ENCODE data around the gene RAD52. TPM values are rescaled to one million over a fixed set of nuclear protein-coding genes. Genes with fewer than 3 reads are reported as not detected.

Gene RAD52
- total RNA-seq, 2 donors from 2014 or later = 16.7 to 30.5 TPM

GRCh38 chr12:865614-866013 is 83.9 kb downstream of the RAD52 start:
- no peaks in the 10 kb centered on the region for H3K27me3 ChIP-seq (replicated peaks; ENCODE audit: insufficient read depth)
- TF ChIP-seq POLR2A (IDR thresholded peaks at IDR 0.05) (no peak), POLR2AphosphoS5 (IDR thresholded peaks at IDR 0.05) (no peak), CTCF (IDR thresholded peaks at IDR 0.05) (no peak)
- no peaks in the 10 kb centered on the region for H3K4me1 ChIP-seq (replicated peaks)
- H3K27ac ChIP-seq = no peak overlapping the region
- H3K4me3 ChIP-seq = no peak overlapping the region
- intact Hi-C loops (cut with DNase I) = no loop called here
- WGBS = 43% methylated on average over 1 of the region's 1 CpG
- H3K36me3 ChIP-seq = no peaks in the 10 kb centered on the region
- DNase-seq (ENCODE audit: low spot score) = no peak
- no peaks in the 10 kb centered on the region for H3K9me3 ChIP-seq

DNA sequence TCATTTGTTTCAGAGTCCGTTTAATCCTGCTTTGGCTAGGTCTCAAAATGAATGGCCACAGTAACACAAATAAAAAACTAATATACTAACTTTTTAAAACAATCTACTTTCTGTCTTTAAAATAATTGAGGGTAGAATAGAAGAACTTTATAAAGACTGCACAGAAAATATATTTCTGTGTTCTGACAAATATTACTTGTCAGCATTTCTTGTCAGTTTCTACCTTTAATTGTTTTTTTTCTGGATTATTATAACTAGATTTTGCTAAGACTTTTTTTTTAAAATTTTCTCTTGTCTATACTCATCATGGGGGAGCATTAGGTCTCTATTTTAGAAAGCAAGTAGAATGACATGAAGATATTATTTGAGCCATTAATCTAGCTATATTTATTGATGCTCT is 86.2 kb downstream of the RAD52 start:
- intact Hi-C loops (cut with DNase I) = no loop called here
- Histone ChIP-seq H3K9me3 (no peaks in the 10 kb centered on the region), H3K36me3 (no peaks in the 10 kb centered on the region), H3K4me3 (no peak overlapping the region), H3K4me1 (replicated peaks) (no peaks in the 10 kb centered on the region), H3K27me3 (replicated peaks; ENCODE audit: insufficient read depth) (no peaks in the 10 kb centered on the region), H3K27ac (no peak overlapping the region)
- TF ChIP-seq POLR2AphosphoS5 (IDR thresholded peaks at IDR 0.05) (no peak), POLR2A (IDR thresholded peaks at IDR 0.05) (no peak)
- WGBS = 77% methylated on average over 1 of the region's 1 CpG
- DNase-seq (ENCODE audit: low spot score) = no peak

DNA sequence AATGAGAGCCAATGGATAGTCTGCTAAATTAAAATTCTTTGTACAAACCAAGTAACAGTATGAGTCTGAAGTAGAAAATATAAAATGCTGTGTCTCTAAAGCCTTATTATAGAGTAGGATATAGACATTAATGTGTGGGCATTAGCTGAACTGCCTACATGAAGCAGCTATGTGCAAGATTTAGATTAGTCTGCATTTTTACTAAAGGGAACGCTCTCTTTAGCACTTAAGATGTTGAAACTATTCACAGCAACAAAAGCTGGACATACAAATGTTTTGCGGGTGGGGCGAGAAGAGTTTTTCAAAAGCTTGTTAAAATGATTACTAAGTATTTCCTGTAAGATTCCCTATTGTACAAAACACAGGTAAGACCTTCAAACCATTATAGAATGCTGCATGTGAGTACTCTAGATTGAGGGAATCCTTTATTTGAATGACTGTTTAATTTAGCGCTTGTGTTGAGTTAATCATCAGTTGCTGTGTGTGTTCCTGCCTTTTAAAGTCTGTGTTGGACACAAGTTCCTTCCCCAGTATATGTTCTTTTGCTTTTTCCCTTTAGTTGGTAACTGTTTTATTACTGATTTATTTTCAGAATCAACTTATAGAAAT is 87.1 kb downstream of the RAD52 start:
- Histone ChIP-seq H3K27ac (no peak overlapping the region), H3K36me3 (no peaks in the 10 kb centered on the region), H3K27me3 (replicated peaks; ENCODE audit: insufficient read depth) (no peaks in the 10 kb centered on the region), H3K9me3 (no peaks in the 10 kb centered on the region), H3K4me1 (replicated peaks) (no peaks in the 10 kb centered on the region), H3K4me3 (no peak overlapping the region)
- TF ChIP-seq CTCF (IDR thresholded peaks at IDR 0.05) = no peak
- no peak for TF ChIP-seq POLR2A (IDR thresholded peaks at IDR 0.05)
- TF ChIP-seq POLR2AphosphoS5 (IDR thresholded peaks at IDR 0.05) = no peak
- WGBS = 83% methylated on average over 4 of the region's 4 CpGs
- DNase-seq (ENCODE audit: low spot score) = no peak
- intact Hi-C loops (cut with DNase I) = no loop called here

Other genes starting within 250 kb of the RAD52 start
- 100 to 1,000 TPM in 1 of 2 donors, 10 to 100 TPM in 1; 82.7 to 223 TPM for gene WNK1, start 197.1 kb downstream of the RAD52 start, total RNA-seq
- 10 to 100 TPM; 18.9 to 72.9 TPM for gene ERC1, start 41.5 kb upstream of the RAD52 start, total RNA-seq

Measured in prostate gland (tissue), 2 donors.